H1 (cell line): ENCODE measurements around the gene LITAFD.

ENCODE experiments used
- EZH2 ChIP-seq: fragments of 200-600 bp; sonication (generic); IDR thresholded peaks from 2 replicates; pipeline ENCODE4 v1.7.1; 2012; ENCODE audit warnings: low read depth, mild to moderate bottlenecking, moderate library complexity, low read length, inconsistent platforms; ENCODE audit not compliant: severe bottlenecking
- POLR2A ChIP-seq, 2 experiments: IDR thresholded peaks; 1 replicate in 1 of 2; 2 replicates in 1 of 2; pipeline ENCODE4 v1.6.1; 2011; ENCODE audit warnings: low read depth in 2 of 2, low read length in 2 of 2, mild to moderate bottlenecking in 2 of 2; ENCODE audit errors: control extremely low read depth in 1 of 2
- SP1 ChIP-seq: IDR thresholded peaks from 2 replicates; pipeline ENCODE4 v1.6.1; 2011; ENCODE audit warnings: low read depth, low read length
- TF ChIP-seq, protein P1 (sequence below): IDR thresholded peaks from 2 replicates; pipeline ENCODE4 v1.6.1; 2011; ENCODE audit warnings: low read depth, mild to moderate bottlenecking, low read length; ENCODE audit not compliant: insufficient read depth
- TF ChIP-seq, protein P2 (sequence below), 3 experiments: IDR thresholded peaks; 1 replicate in 2 of 3; 2 replicates in 1 of 3; pipeline versions ENCODE4 v1.5.1 to v1.6.1; 2011; ENCODE audit warnings: low read length in 3 of 3, mild to moderate bottlenecking in 3 of 3, inconsistent platforms in 2 of 3, low read depth in 1 of 3, moderate library complexity in 1 of 3; ENCODE audit not compliant: insufficient read depth in 1 of 3; ENCODE audit errors: control extremely low read depth in 1 of 3

DNA sequence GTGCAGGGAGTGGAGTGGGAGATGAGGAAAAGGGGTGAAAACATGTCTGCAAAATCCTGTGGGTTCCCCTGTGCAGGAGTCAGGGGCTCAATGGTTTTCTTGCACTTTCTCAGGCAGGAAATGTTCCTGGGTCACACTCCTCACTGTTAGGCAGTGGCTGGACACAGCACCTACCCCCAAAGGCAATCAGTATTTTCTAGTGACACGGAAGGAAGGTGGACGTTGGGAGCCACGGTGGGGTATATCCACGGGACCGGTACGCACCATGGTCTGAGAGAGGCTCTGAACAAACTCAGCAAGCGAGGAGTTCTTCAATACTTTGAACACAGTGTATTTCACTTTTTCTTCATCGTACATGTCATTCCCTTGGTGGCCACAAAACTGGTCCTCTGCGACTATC, 20.9 kb downstream of the LITAFD start:
- TF ChIP-seq SP1, result no peak
- TF ChIP-seq, protein P1, sequence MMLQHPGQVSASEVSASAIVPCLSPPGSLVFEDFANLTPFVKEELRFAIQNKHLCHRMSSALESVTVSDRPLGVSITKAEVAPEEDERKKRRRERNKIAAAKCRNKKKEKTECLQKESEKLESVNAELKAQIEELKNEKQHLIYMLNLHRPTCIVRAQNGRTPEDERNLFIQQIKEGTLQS, result no peak
- TF ChIP-seq, protein P2, sequence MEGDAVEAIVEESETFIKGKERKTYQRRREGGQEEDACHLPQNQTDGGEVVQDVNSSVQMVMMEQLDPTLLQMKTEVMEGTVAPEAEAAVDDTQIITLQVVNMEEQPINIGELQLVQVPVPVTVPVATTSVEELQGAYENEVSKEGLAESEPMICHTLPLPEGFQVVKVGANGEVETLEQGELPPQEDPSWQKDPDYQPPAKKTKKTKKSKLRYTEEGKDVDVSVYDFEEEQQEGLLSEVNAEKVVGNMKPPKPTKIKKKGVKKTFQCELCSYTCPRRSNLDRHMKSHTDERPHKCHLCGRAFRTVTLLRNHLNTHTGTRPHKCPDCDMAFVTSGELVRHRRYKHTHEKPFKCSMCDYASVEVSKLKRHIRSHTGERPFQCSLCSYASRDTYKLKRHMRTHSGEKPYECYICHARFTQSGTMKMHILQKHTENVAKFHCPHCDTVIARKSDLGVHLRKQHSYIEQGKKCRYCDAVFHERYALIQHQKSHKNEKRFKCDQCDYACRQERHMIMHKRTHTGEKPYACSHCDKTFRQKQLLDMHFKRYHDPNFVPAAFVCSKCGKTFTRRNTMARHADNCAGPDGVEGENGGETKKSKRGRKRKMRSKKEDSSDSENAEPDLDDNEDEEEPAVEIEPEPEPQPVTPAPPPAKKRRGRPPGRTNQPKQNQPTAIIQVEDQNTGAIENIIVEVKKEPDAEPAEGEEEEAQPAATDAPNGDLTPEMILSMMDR (IDR thresholded peaks at IDR 0.05; ENCODE audit: control extremely low read depth in 1 of 3, insufficient read depth in 1 of 3, low read depth in 1 of 3, low read length in 3 of 3), result no peak
- TF ChIP-seq POLR2A (IDR thresholded peaks at IDR 0.05; ENCODE audit: control extremely low read depth in 1 of 2, low read depth in 2 of 2, low read length in 2 of 2), result no peak
- TF ChIP-seq EZH2, result no peak
